K562 (cell line): ENCODE results near the gene SMAD7. TPM values are rescaled to one million over a fixed set of nuclear protein-coding genes. Genes with fewer than 3 reads are reported as not detected.

Experiments
- E2F3 ChIP-seq: fragments of 250-450 bp; sonication (Bioruptor Pico); IDR thresholded peaks from 2 replicates; pipeline ENCODE4 v1.4.0; 2020; ENCODE audit warnings: mild to moderate bottlenecking
- GATA2 ChIP-seq: sonication (generic); formaldehyde crosslinking; IDR thresholded peaks from 2 replicates; pipeline ENCODE4 v1.4.0; 2020; ENCODE audit warnings: mild to moderate bottlenecking, missing genetic modification reagents
- NFIC ChIP-seq: fragments of 450-650 bp; IDR thresholded peaks from 2 replicates; pipeline ENCODE4 v1.6.1; 2017; ENCODE audit warnings: mild to moderate bottlenecking, inconsistent platforms
- PRMT5 ChIP-seq: sonication (generic); formaldehyde crosslinking; IDR thresholded peaks from 2 replicates; pipeline ENCODE4 v1.5.0; 2020; ENCODE audit warnings: missing genetic modification reagents
- TAF9B ChIP-seq: fragments of 450-650 bp; IDR thresholded peaks from 2 replicates; pipeline ENCODE4 v1.6.1; 2018; ENCODE audit warnings: mild to moderate bottlenecking; ENCODE audit not compliant: partially characterized antibody
- TCF7L2 ChIP-seq: fragments of 150-350 bp; IDR thresholded peaks from 2 replicates; pipeline ENCODE4 v1.6.1; 2016; ENCODE audit warnings: low read depth, mild to moderate bottlenecking, low read length, moderate library complexity
- ZKSCAN8 ChIP-seq: fragments of 200-800 bp; sonication (Bioruptor generic); IDR thresholded peaks from 2 replicates; pipeline ENCODE4 v1.6.1; 2016; ENCODE audit warnings: missing genetic modification characterization, missing compliant biosample characterization
- ZNF121 ChIP-seq: sonication (generic); formaldehyde crosslinking; conservative IDR thresholded peaks from 2 replicates; pipeline ENCODE4 v1.8.0; 2022; ENCODE audit warnings: missing genetic modification reagents
- polyA plus RNA-seq, 8 experiments: library from polyadenylated mRNA; depleted of rRNA in 4 of 8; stranded (reverse) in 5 of 8; unstranded in 3 of 8; fragments of >200 nt; fragmentation: Nextera tagmentation in 2 of 8; fragmentation: Illumina TruSeq in 1 of 8; extraction: Ambion mirVana in 2 of 8; extraction: Trizol in 1 of 8; gene quantifications; 2 replicates each; pipeline versions ENCODE4 v1.2.1 to v1.2.3, GENCODE V29; 2011 to 2014; ENCODE audit warnings: inconsistent platforms in 1 of 8, missing spikeins in 1 of 8
- total RNA-seq, 7 experiments: library from RNA; depleted of rRNA in 6 of 7; stranded (reverse); fragments of >200 nt in 6 of 7; fragmentation: Illumina TruSeq in 2 of 7; extraction: Trizol in 2 of 7; gene quantifications; 2 replicates each; pipeline versions ENCODE4 v1.2.1 to v1.2.3, GENCODE V29; 2011 to 2021; ENCODE audit warnings: low replicate concordance in 1 of 7
- TF ChIP-seq, protein P1 (sequence below): fragments of 450-650 bp; formaldehyde crosslinking; IDR thresholded peaks from 2 replicates; pipeline ENCODE4 v1.4.0; 2020; ENCODE audit warnings: mild to moderate bottlenecking, moderate library complexity
- TF ChIP-seq, protein P2 (sequence below): sonication (generic); formaldehyde crosslinking; IDR thresholded peaks from 2 replicates; pipeline ENCODE4 v1.8.1; 2023; ENCODE audit warnings: missing genetic modification reagents, mild to moderate bottlenecking, borderline replicate concordance
- TF ChIP-seq, protein P3 (sequence below): sonication (generic); formaldehyde crosslinking; IDR thresholded peaks from 2 replicates; pipeline ENCODE4 v1.8.0; 2023; ENCODE audit warnings: mild to moderate bottlenecking, missing genetic modification reagents
- TF ChIP-seq, protein P4 (sequence below): sonication (generic); formaldehyde crosslinking; IDR thresholded peaks from 2 replicates; pipeline ENCODE4 v1.8.0; 2022; ENCODE audit warnings: mild to moderate bottlenecking, missing genetic modification reagents

The SMAD7 gene
- total and polyA plus RNA-seq, 9 of the 15 experiments (the other 6 are each of a cell fraction or from before 2014, with no cell fraction given): 0.13 to 3.0 (median 1.6) TPM

DNA sequence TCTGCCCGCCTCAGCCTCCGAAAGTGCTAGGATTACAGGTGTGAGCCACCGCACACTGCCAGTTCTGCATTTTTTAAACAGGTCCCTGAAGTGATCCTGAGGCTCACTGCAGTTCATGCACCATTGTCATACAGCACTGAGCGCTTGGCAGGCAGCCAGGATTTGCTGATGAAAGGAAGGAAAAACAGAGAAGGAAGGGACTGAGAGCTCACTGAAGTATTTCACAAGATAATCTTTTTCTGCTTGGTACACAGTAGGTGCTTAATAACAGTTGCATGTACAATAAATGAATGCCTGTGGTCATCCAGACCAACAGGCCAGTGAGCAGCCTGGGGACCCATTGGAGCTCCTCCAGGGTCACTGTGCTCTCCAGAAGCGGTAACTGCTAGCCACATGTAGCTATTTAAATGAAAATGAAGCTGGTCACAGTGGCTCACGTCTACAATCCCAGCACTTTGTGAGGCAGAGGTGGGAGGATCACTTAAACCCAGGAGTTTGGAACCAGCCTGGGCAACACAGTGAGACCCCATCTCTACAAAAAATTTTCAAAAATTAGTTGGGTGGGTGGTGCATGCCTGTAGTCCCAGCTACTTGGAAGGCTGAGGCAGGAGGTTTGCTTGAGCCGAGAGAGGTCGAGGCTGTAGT lies 33.1 kb upstream of the SMAD7 start (continued):
- TF ChIP-seq, protein P1, sequence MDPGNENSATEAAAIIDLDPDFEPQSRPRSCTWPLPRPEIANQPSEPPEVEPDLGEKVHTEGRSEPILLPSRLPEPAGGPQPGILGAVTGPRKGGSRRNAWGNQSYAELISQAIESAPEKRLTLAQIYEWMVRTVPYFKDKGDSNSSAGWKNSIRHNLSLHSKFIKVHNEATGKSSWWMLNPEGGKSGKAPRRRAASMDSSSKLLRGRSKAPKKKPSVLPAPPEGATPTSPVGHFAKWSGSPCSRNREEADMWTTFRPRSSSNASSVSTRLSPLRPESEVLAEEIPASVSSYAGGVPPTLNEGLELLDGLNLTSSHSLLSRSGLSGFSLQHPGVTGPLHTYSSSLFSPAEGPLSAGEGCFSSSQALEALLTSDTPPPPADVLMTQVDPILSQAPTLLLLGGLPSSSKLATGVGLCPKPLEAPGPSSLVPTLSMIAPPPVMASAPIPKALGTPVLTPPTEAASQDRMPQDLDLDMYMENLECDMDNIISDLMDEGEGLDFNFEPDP (CRISPR knock-in tag): no peak
- TF ChIP-seq E2F3 (CRISPR knock-in tag): no peak
- peak; percentile 88 for TF ChIP-seq ZKSCAN8 (CRISPR knock-in tag)
- TF ChIP-seq GATA2 (CRISPR knock-in tag): no peak
- TF ChIP-seq ZNF121: peak; percentile 48; the same call in 1 of the 2 replicates
- TF ChIP-seq, protein P2, sequence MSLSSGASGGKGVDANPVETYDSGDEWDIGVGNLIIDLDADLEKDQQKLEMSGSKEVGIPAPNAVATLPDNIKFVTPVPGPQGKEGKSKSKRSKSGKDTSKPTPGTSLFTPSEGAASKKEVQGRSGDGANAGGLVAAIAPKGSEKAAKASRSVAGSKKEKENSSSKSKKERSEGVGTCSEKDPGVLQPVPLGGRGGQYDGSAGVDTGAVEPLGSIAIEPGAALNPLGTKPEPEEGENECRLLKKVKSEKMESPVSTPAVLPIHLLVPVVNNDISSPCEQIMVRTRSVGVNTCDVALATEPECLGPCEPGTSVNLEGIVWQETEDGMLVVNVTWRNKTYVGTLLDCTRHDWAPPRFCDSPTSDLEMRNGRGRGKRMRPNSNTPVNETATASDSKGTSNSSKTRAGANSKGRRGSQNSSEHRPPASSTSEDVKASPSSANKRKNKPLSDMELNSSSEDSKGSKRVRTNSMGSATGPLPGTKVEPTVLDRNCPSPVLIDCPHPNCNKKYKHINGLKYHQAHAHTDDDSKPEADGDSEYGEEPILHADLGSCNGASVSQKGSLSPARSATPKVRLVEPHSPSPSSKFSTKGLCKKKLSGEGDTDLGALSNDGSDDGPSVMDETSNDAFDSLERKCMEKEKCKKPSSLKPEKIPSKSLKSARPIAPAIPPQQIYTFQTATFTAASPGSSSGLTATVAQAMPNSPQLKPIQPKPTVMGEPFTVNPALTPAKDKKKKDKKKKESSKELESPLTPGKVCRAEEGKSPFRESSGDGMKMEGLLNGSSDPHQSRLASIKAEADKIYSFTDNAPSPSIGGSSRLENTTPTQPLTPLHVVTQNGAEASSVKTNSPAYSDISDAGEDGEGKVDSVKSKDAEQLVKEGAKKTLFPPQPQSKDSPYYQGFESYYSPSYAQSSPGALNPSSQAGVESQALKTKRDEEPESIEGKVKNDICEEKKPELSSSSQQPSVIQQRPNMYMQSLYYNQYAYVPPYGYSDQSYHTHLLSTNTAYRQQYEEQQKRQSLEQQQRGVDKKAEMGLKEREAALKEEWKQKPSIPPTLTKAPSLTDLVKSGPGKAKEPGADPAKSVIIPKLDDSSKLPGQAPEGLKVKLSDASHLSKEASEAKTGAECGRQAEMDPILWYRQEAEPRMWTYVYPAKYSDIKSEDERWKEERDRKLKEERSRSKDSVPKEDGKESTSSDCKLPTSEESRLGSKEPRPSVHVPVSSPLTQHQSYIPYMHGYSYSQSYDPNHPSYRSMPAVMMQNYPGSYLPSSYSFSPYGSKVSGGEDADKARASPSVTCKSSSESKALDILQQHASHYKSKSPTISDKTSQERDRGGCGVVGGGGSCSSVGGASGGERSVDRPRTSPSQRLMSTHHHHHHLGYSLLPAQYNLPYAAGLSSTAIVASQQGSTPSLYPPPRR (CRISPR knock-in tag): no peak
- TF ChIP-seq TCF7L2: no peak
- TF ChIP-seq TAF9B: no peak
- TF ChIP-seq, protein P3, sequence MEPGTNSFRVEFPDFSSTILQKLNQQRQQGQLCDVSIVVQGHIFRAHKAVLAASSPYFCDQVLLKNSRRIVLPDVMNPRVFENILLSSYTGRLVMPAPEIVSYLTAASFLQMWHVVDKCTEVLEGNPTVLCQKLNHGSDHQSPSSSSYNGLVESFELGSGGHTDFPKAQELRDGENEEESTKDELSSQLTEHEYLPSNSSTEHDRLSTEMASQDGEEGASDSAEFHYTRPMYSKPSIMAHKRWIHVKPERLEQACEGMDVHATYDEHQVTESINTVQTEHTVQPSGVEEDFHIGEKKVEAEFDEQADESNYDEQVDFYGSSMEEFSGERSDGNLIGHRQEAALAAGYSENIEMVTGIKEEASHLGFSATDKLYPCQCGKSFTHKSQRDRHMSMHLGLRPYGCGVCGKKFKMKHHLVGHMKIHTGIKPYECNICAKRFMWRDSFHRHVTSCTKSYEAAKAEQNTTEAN: no peak
- TF ChIP-seq, protein P4, sequence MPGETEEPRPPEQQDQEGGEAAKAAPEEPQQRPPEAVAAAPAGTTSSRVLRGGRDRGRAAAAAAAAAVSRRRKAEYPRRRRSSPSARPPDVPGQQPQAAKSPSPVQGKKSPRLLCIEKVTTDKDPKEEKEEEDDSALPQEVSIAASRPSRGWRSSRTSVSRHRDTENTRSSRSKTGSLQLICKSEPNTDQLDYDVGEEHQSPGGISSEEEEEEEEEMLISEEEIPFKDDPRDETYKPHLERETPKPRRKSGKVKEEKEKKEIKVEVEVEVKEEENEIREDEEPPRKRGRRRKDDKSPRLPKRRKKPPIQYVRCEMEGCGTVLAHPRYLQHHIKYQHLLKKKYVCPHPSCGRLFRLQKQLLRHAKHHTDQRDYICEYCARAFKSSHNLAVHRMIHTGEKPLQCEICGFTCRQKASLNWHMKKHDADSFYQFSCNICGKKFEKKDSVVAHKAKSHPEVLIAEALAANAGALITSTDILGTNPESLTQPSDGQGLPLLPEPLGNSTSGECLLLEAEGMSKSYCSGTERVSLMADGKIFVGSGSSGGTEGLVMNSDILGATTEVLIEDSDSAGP (CRISPR knock-in tag): no peak
- peak; percentile 96 for TF ChIP-seq NFIC
- no peak for TF ChIP-seq PRMT5 (CRISPR knock-in tag)
